Ammon's horn (tissue), 1 donor: Measurements from ENCODE around the gene DSEL.

ENCODE experiments used
- DNase-seq: peaks from one replicate; pipeline ENCODE4 v3.0.0-alpha.2; 2016; ENCODE audit warnings: low spot score

DSEL gene

DNA sequence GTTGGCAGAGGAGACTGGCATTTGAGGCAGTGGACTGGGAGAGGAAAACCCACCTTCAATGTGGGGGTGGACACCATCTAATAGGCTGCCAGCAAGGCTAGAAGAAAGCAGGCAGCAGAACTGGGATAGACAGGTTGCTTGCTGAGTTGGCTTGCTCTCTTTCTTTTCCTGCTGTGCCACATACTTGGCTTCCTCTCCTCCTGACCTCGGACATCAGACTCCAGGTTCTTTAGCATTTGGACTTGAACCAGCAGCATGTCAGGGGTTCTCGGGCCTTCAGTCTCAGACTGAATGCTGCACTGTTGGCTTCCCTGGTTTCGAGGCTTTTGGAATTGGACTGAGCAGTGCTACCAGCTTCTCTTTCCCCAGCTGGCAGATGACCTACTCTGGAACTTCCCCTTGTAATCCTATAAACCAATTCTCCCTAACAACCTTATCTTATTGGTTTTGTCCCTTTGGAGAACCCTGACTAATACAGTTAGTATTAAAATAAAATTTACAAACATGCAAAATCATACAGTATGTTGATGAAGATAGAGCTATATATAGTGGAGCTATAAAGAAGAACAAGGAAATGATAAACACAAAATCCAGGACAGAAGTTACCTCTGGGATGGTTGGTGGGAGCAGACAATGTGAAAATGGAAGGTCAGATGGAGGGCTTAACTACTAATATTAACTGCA lies 15.9 kb downstream of the DSEL start:
- no peak for DNase-seq

- DNase-seq, result no peak
Measured at GRCh38 chr18:67496469-67496868, 20.1 kb downstream of the DSEL start.

GRCh38 chr18:67486534-67486933 lies 30.0 kb downstream of the DSEL start:
- no peak for DNase-seq

DNA sequence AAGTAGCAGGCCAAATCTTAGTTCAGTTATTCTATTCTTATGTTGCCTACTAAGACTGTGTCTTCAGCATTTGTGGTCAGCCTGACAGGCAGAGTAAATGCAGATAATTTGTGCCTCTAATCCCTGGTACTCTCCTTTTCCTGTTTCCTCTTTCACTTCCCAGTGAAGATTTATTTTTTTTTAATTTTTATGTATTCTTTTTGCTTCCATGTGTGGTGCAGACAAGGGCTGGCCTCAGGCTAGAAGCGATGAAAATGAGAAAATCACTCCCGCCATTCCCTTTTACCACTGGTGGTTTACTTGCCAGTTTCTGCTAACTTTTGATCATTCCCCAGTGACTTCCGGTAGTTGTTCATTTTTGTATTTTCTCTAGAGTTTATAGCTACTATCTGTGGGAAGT lies 30.9 kb downstream of the DSEL start:
- DNase-seq, result no peak

GRCh38 chr18:67484458-67484857 lies 32.1 kb downstream of the DSEL start:
- DNase-seq, result no peak

DNA sequence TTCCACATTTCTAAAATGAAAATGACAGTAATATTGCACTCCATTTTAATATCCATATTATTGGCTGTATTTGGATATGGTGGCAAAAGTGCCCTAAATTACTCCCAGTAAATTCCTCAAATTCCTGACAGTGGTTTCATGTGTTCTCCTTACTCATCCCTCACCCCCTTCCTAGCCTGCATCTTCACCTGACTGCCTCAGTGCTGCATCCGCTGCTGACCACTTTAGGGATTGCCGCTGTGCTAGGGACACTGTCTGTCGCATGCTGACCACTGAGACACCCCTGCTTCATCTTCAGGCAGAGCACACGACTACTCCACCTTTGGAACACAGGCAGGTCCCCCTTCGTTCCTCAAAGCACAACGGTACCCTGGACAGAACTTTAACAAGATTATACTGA lies 32.6 kb downstream of the DSEL start:
- DNase-seq, result no peak

DNA sequence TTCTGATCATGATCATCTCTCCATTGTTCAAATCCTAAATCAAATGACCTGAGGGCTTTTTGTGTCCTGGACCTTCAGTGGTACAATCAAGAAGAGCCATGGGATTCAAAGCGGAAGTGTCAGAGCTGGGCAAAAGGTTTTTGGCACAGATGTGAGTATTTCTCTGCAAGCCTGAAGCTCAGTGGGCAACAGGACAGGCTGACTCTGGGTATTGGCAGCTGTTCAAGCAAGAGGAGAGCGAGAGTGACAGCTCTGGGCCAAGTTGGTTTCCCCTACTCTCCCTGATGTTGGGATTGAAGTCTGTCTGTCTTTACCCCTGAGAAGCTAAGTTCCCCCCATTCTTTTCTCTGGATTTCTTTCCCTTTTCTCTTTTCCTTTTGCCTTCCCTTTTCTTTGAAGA lies 33.3 kb downstream of the DSEL start:
- DNase-seq, result peak; percentile 63

DNA sequence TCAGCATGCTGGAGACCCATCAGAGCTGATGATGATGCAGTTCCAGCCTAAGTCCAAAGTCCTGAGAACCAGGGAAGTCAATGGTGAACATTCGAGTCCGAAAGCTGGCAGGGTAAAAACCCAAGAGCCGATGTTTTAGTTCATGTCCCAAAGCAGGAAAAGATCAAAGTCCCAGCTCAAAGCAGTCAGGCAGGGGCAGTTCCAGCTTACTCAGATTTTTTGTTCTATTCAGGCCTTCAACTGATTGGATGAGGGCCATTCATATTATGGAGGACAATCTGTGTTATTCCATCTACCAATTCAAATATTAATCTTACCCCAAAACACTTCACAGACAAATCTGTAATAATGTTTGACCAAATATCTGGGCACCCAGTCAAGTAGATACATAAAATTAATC lies 38.3 kb downstream of the DSEL start:
- no peak for DNase-seq

DNA sequence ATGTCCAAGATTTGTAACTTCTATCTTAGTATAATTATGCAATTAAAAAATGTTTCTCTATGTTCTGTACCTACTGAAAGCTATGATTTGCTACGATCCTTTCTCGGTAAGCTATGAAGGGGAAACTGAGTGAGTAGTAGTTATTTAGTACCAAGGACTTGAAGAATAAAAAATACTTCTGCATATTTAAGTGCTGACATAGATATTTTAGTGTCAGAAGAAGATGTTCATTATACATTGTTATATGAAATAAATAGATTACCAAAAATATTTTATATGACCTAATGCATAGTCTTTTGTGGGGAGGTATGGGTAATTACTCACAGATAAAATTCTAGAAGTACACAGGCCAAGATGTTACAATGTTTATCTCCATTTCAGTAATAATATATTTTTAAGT lies 39.0 kb downstream of the DSEL start:
- DNase-seq, result no peak

- no peak for DNase-seq
Measured at GRCh38 chr18:67476585-67476984, 39.9 kb downstream of the DSEL start.

DNA sequence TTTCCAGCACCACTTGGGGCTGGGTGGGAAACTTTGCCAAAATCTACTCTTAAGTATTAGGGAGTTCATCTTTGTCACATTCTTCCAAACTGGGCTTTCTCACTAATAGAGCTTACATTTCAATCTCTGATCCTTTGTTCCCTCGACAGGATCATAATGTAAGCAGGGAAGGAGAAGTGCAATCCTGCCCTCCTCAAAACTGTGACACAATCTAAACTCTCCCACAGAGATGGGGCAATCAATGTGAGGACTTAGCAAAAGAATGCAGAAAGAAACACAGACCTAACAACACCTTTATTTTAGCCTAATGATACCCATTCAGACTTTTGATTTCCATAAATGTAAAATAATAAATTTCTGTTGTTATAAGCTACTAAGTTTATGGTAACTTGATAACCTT lies 40.8 kb downstream of the DSEL start:
- DNase-seq, result no peak

GRCh38 chr18:67468038-67468437 lies 48.5 kb downstream of the DSEL start:
- DNase-seq, result no peak

GRCh38 chr18:67467188-67467587 lies 49.3 kb downstream of the DSEL start:
- DNase-seq, result no peak

GRCh38 chr18:67464499-67464898 lies 52.0 kb downstream of the DSEL start:
- DNase-seq, result no peak

GRCh38 chr18:67463829-67464228 lies 52.7 kb downstream of the DSEL start:
- DNase-seq, result no peak

GRCh38 chr18:67456711-67457110 lies 59.8 kb downstream of the DSEL start:
- DNase-seq, result no peak
